22Rv1 (cell line): ENCODE measurements around the gene MPZL1.

Experiments used
- ZFX ChIP-seq: fragments of 450-650 bp; IDR thresholded peaks from 2 replicates; pipeline ENCODE4 v1.6.1; 2017; ENCODE audit warnings: antibody characterized with exemption, borderline replicate concordance
- TF ChIP-seq, protein P1 (sequence below): fragments of 450-650 bp; IDR thresholded peaks from 2 replicates; pipeline ENCODE4 v1.5.1; 2017; ENCODE audit warnings: mild to moderate bottlenecking

DNA sequence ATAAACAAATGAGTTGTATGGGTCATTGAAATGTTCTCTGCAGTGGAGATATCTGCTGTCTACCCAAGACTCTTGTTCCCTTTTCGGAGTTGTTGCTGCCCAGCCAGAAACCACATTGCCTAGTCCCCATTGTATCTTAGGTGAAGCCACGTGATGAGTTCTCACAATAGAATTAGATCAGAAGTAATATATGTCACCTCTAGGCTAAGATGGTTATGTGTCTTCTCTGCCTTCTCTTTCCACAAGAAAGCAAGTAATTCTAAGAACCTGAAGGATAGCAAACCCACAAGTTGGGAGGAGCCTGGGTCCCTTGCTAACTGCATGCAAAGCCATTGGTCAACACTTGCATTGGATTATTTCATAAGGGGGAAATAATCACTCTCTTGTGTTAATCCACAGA is 115.5 kb downstream of the MPZL1 start:
- TF ChIP-seq, protein P1, sequence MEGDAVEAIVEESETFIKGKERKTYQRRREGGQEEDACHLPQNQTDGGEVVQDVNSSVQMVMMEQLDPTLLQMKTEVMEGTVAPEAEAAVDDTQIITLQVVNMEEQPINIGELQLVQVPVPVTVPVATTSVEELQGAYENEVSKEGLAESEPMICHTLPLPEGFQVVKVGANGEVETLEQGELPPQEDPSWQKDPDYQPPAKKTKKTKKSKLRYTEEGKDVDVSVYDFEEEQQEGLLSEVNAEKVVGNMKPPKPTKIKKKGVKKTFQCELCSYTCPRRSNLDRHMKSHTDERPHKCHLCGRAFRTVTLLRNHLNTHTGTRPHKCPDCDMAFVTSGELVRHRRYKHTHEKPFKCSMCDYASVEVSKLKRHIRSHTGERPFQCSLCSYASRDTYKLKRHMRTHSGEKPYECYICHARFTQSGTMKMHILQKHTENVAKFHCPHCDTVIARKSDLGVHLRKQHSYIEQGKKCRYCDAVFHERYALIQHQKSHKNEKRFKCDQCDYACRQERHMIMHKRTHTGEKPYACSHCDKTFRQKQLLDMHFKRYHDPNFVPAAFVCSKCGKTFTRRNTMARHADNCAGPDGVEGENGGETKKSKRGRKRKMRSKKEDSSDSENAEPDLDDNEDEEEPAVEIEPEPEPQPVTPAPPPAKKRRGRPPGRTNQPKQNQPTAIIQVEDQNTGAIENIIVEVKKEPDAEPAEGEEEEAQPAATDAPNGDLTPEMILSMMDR = no peak
- no peak for TF ChIP-seq ZFX
